NCI-H510A (cell line): ENCODE data around the gene PRSS58.

Experiments
- DNase-seq: peaks from one replicate; lab custom pipeline; 2025; lab: John Stamatoyannopoulos, UW

Gene PRSS58

GRCh38 chr7:142257958-142258357 is at the start of gene PRSS58:
Gene PRSS58 (minus strand): TSS chr7:142258058. CDS start chr7:142257707, 351 bp downstream.
- DNase-seq, result no peak

- DNase-seq, result no peak
These were observed 49.5 kb upstream of the PRSS58 start for GRCh38 chr7:142307246-142307900.

GRCh38 chr7:142303650-142304049 is 45.8 kb upstream of the PRSS58 start:
- DNase-seq, result no peak

GRCh38 chr7:142301923-142302550 is 44.2 kb upstream of the PRSS58 start:
- DNase-seq, result no peak

- DNase-seq, result no peak
These were observed 43.4 kb upstream of the PRSS58 start for GRCh38 chr7:142301299-142301698.

- DNase-seq, result no peak
These were observed 42.8 kb upstream of the PRSS58 start for GRCh38 chr7:142300689-142301088.

GRCh38 chr7:142299237-142299781 is 41.5 kb upstream of the PRSS58 start:
- no peak for DNase-seq

- no peak for DNase-seq
These were observed 40.8 kb upstream of the PRSS58 start for GRCh38 chr7:142298627-142299026.

- DNase-seq, result no peak
These were observed 40.2 kb upstream of the PRSS58 start for GRCh38 chr7:142298009-142298408.

GRCh38 chr7:142280263-142280662 is 22.4 kb upstream of the PRSS58 start:
- DNase-seq, result no peak

GRCh38 chr7:142279601-142280000 is 21.7 kb upstream of the PRSS58 start:
- no peak for DNase-seq

GRCh38 chr7:142275028-142275427 is 17.2 kb upstream of the PRSS58 start:
- no peak for DNase-seq

- no peak for DNase-seq
These were observed 15.0 kb upstream of the PRSS58 start for GRCh38 chr7:142272841-142273240.

GRCh38 chr7:142263598-142264380 is 5.9 kb upstream of the PRSS58 start:
- DNase-seq, result no peak

GRCh38 chr7:142250705-142251104 is 7.2 kb downstream of the PRSS58 start:
- no peak for DNase-seq

- DNase-seq, result no peak
These were observed 7.9 kb downstream of the PRSS58 start for GRCh38 chr7:142249918-142250317.

GRCh38 chr7:142248166-142249160 is 9.4 kb downstream of the PRSS58 start:
- DNase-seq, result no peak

GRCh38 chr7:142243823-142244222 is 14.0 kb downstream of the PRSS58 start:
- no peak for DNase-seq

GRCh38 chr7:142240546-142240945 is 17.3 kb downstream of the PRSS58 start:
- no peak for DNase-seq

- no peak for DNase-seq
These were observed 26.1 kb downstream of the PRSS58 start for GRCh38 chr7:142231716-142232115.

GRCh38 chr7:142228537-142229104 is 29.2 kb downstream of the PRSS58 start:
- DNase-seq, result no peak
